ENCODE measurements around the gene CIDEC. TPM values are rescaled to one million over a fixed set of nuclear protein-coding genes. Genes with fewer than 3 reads are reported as not detected.

Gene CIDEC
- total RNA-seq, 2 experiments from 2014 or later = not detected

DNA sequence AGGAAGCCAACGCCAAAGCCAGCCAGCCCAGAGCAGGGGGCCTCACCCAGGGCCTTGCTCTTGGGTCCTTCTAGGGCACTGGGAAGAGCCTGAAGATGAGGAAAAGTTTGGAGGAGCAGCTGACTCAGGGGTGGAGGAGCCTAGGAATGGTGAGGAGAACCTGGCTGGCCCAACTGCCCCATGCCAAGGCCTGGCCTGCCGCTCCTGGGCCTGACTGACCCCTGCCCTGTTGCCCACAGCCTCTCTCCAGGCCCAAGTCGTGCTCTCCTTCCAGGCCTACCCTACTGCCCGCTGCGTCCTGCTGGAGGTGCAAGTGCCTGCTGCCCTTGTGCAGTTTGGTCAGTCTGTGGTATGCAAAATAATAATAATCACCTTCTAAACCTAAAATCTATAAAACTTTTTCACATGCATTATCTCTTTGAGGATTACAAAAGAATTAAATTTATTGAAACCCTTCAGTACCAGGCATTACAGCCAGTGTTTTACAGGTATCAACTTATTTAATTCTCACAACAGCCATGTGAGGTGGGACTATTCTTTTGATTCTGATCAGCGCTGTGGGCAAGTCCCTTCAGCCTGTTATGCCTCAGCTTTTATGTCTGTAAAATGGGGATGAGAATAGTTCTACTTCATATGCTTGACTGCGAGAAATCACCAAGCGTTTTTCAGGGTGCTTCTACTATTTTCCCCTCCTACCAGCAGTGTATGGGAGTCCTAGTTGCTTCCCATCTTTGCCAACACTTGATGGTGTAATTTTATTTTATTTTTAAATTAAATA lies 38.4 kb upstream of the CIDEC start:
- no peaks in the 10 kb centered on the region for H3K9me3 ChIP-seq (ENCODE audit: low read length)
- no TSS peak for BruUV-seq (replicated peaks)
- H3K4me2 ChIP-seq (ENCODE audit: low read length) = no peak overlapping the region
- no peak overlapping the region for H3K4me3 ChIP-seq (ENCODE audit: low read depth, low read length, poor library complexity, severe bottlenecking)
- H4K20me1 ChIP-seq (ENCODE audit: insufficient read depth, low read length) = no peaks in the 10 kb centered on the region
- CTCF ChIA-PET (ENCODE audit: unreplicated experiment) = no interaction called here
- H3K27ac ChIP-seq (ENCODE audit: low read depth, low read length, poor library complexity, severe bottlenecking) = no peak overlapping the region
- intact Hi-C loops (cut with micrococcal nuclease; ENCODE audit: unreplicated experiment) = no loop called here
- no peak for DNase-seq (ENCODE audit: low spot score)
- H3K79me2 ChIP-seq (ENCODE audit: insufficient read depth, low read depth, low read length) = no peaks in the 10 kb centered on the region
- H3K36me3 ChIP-seq (ENCODE audit: insufficient read depth, low read length) = no peaks in the 10 kb centered on the region
- H3K4me1 ChIP-seq (ENCODE audit: insufficient read depth, low read length, poor library complexity, severe bottlenecking) = no peaks in the 10 kb centered on the region
- no peaks in the 10 kb centered on the region for H3K9me2 ChIP-seq (ENCODE audit: insufficient read depth, low read length)
- TF ChIP-seq, protein P1, sequence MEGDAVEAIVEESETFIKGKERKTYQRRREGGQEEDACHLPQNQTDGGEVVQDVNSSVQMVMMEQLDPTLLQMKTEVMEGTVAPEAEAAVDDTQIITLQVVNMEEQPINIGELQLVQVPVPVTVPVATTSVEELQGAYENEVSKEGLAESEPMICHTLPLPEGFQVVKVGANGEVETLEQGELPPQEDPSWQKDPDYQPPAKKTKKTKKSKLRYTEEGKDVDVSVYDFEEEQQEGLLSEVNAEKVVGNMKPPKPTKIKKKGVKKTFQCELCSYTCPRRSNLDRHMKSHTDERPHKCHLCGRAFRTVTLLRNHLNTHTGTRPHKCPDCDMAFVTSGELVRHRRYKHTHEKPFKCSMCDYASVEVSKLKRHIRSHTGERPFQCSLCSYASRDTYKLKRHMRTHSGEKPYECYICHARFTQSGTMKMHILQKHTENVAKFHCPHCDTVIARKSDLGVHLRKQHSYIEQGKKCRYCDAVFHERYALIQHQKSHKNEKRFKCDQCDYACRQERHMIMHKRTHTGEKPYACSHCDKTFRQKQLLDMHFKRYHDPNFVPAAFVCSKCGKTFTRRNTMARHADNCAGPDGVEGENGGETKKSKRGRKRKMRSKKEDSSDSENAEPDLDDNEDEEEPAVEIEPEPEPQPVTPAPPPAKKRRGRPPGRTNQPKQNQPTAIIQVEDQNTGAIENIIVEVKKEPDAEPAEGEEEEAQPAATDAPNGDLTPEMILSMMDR (conservative IDR thresholded peaks at IDR 0.05; ENCODE audit: low read length) = no peak
- TF ChIP-seq EZH2phosphoT487 (IDR thresholded peaks at IDR 0.05; ENCODE audit: borderline replicate concordance, low read depth, low read length) = no peak
- H2AFZ ChIP-seq (ENCODE audit: low read length) = no peak overlapping the region
- POLR2A ChIA-PET = no interaction called here

DNA sequence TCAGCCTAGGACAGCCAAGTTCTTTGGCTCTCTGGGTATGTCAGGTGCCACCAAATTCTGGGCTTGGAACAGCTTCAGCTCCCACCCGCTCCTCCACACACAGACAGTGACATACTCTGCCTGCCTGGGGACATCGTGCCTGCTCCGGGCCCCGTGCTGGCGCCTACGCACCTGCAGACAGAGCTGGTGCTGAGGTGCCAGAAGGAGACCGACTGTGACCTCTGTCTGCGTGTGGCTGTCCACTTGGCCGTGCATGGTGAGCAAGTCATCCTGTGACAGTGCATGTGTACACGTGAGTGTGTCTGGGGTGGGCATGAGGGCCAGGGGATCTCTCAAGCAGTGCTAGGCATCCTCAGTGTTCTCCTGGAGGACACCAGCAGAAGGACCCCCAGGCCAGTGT lies 37.8 kb upstream of the CIDEC start:
- H3K79me2 ChIP-seq (ENCODE audit: insufficient read depth, low read depth, low read length) = no peaks in the 10 kb centered on the region
- no peaks in the 10 kb centered on the region for H3K9me3 ChIP-seq (ENCODE audit: low read length)
- no peak overlapping the region for H2AFZ ChIP-seq (ENCODE audit: low read length)
- H3K9me2 ChIP-seq (ENCODE audit: insufficient read depth, low read length) = no peaks in the 10 kb centered on the region
- no peaks in the 10 kb centered on the region for H3K4me1 ChIP-seq (ENCODE audit: insufficient read depth, low read length, poor library complexity, severe bottlenecking)
- DNase-seq (ENCODE audit: low spot score) = no peak
- no TSS peak for BruUV-seq (replicated peaks)
- H4K20me1 ChIP-seq (ENCODE audit: insufficient read depth, low read length) = no peaks in the 10 kb centered on the region
- H3K4me3 ChIP-seq (ENCODE audit: low read depth, low read length, poor library complexity, severe bottlenecking) = no peak overlapping the region
- intact Hi-C loops (cut with micrococcal nuclease; ENCODE audit: unreplicated experiment) = no loop called here
- TF ChIP-seq, protein P1 (conservative IDR thresholded peaks at IDR 0.05; ENCODE audit: low read length) = no peak
- TF ChIP-seq EZH2phosphoT487 (IDR thresholded peaks at IDR 0.05; ENCODE audit: borderline replicate concordance, low read depth, low read length) = no peak
- H3K4me2 ChIP-seq (ENCODE audit: low read length) = no peak overlapping the region
- no peaks in the 10 kb centered on the region for H3K36me3 ChIP-seq (ENCODE audit: insufficient read depth, low read length)
- H3K27ac ChIP-seq (ENCODE audit: low read depth, low read length, poor library complexity, severe bottlenecking) = no peak overlapping the region
- POLR2A ChIA-PET = no interaction called here
- CTCF ChIA-PET (ENCODE audit: unreplicated experiment) = no interaction called here

All from OCI-LY7 (cell line).